ENCODE data around the gene OR51T1.

- no peak for TF ChIP-seq MAX (IDR thresholded peaks at IDR 0.05; ENCODE audit: low read depth)
- no peak for TF ChIP-seq POLR2AphosphoS5 (IDR thresholded peaks at IDR 0.05; ENCODE audit: low read depth, low read length)
- TF ChIP-seq CTCF (IDR thresholded peaks at IDR 0.05) = no peak
- TF ChIP-seq RFX5 (IDR thresholded peaks at IDR 0.05; ENCODE audit: low read length) = no peak
- TF ChIP-seq REST (IDR thresholded peaks at IDR 0.05; ENCODE audit: low read depth, low read length) = no peak
- no peak for TF ChIP-seq TAF1 (IDR thresholded peaks at IDR 0.05; ENCODE audit: borderline replicate concordance, low read depth, low read length)
- TF ChIP-seq EP300 (IDR thresholded peaks at IDR 0.05; ENCODE audit: borderline replicate concordance in 1 of 2, low read depth in 1 of 2, low read length in 1 of 2) = no peak
- no peak for TF ChIP-seq SIN3A (IDR thresholded peaks at IDR 0.05; ENCODE audit: borderline replicate concordance, low read depth, low read length)
- TF ChIP-seq NRF1 (IDR thresholded peaks at IDR 0.05; ENCODE audit: low read depth, low read length) = no peak
- no peak for TF ChIP-seq YY1 (IDR thresholded peaks at IDR 0.05; ENCODE audit: low read depth)
- no peak for TF ChIP-seq USF2 (IDR thresholded peaks at IDR 0.05; ENCODE audit: borderline replicate concordance, low read depth, low read length)
Observed at GRCh38 chr11:4839851-4840549, 41.7 kb upstream of the OR51T1 start.
